ENCODE results near the gene OR2H2. TPM values are rescaled to one million over a fixed set of nuclear protein-coding genes. Genes with fewer than 3 reads are reported as not detected.
A peak's percentile ranks its signal among the peaks of the same experiment; 100 is the strongest.

OR2H2 gene
- total RNA-seq, 1 experiment from 2014 or later: not detected

DNA sequence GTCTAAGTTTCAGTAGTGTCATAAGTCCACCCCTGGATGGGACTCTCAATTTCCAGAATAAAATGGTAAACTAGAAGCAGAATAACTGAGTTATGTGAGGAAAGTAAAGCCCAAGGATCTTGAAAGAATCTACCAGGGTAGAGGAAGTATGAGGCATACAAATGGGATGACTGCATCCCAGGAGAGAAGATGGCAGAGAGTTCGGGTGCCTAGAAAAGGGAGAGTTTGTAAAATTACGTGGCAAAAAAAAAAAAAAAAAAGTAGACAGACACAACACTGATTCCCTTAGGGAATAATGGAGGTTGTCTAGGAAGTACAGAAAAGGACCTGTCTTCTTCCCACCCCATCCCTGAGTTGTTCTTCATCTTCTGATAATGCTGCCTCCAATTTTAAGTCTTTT is 44.6 kb downstream of the OR2H2 start:
- no peak for DNase-seq (ENCODE audit: low spot score)

DNA sequence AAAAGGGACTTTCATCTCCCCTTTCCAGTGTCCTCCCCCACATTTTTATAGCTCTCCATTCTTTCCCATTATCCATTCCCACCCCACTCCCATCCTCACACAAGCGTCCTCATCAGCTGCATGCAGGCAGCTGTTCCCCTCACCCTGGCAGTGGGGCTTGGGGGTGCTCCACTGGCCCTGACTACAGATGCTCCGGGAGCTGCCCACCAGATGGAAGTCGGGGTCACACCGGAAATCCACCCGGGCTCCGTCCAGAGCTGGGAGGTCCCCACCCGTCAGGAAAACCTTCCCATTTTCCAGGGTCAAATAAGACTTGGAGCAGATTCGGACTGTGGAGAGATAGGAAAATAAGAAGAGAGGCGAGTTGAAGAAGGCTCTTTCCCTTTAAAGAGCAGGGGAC is 45.4 kb downstream of the OR2H2 start:
- no peak for DNase-seq (ENCODE audit: low spot score)

DNA sequence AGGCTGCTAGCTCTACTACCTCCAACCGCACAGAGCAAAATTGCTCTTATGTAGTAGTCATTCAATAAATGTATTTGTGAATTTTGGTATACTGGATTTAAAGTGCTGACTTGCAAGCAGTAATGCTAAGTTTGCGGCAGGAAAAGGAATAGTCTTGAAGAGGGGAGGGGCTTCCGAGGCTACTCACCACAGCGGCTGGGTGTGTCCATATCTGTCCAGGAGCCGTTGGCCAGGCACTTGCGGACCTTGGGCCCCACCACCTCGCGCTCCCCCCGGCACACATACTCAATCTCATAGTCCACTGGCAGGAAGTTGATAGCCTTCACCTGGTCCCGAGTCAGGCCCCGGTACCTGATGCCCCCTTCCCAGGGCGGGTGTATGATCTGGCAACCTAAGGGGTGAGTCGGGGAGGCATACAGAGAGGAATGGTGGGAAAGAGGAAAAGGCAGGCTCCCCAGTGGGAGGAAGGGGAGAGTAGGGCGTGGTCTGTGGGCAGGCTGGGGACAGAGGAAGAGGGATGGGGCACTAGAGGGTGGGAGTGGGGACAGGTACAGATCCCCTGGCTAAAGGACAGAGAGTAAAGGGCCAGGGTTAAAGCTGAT is 46.4 kb downstream of the OR2H2 start:
- DNase-seq (ENCODE audit: low spot score): no peak

DNA sequence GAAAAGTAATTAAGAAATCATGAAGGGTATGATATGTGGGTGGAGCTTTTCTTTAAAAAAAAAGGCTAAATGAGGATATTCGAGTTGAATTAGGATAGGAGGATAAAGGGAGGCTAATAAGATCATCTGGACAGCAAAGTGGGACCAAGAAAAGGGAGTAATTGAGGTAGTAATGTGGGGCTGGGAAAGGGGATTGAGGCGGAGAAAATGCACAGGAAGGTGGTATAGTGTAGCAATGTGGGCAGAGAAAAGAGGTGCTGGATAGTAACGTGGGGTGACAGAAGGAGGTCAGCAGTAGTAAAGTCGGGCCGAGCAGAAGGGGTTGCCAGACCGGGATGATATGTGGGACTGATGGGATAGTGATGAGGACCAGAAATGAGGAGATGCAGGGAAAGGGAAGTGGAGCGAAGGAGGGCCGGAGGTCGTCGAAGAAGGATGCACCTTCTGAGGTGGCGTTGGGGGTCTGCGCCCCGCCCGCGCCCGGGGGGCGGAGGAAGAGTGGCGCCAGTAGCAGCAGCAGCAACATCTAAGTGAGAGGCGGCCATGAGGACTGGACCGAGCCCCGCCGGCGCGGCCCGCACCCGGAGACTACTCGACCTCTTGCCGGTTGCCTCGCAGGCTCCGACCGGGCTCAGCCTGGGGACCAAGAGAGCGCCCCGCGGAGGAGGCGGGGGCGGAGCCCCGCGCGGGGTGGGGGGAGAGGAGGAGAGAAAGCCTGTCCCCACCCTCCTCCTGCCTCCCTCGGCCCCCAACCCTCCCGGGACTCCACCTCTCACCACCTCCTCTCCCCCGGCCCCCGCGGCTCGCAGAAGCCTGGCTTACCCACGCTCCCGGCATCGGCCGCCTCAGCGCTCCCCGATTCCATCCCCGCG is 47.2 kb downstream of the OR2H2 start:
- DNase-seq (ENCODE audit: low spot score): no peak

DNA sequence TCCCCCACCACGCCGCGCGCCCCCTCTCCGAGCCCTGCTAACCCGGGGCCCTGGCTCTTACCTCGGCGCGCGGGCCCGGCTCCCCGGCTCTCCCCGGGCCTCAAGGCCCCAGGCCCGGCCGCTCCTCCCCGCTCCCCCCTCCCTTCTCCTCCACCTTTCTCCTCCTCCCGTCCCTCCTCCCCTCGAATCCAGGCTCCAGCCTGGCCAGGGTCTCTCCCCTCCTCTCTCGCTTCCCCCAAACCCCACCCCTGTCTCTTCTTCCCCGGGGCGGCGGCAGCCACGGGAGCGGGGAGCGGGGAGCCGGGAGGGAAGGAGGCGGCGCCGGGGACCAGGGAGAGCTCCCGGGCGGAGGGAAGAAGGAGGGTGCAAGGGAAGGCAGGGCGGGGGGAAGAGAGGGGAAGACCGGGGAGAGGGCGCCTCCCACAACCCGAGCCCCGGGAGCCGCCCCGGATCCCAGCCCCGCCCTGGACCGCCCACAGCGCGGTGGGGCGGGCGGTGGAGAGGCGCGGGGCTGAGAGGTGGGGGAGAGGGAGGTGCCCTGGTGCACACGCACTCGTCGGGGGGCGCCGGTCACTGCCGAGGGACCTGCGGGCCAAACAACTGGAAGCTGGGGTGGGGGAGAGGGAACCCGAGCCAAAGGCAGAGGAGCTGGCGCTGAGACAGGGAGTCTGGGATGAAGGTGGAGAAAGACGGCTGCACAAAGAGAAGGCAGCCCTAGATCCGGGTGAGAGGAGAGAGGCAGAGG is 48.0 kb downstream of the OR2H2 start, which contains the start of gene GABBR1:
TSS of gene GABBR1 (minus strand) at position 395 of the 745 bp plus-strand sequence. CDS start 798 bp downstream, outside the sequence.
- peak; percentile 32 for DNase-seq (ENCODE audit: low spot score)

DNA sequence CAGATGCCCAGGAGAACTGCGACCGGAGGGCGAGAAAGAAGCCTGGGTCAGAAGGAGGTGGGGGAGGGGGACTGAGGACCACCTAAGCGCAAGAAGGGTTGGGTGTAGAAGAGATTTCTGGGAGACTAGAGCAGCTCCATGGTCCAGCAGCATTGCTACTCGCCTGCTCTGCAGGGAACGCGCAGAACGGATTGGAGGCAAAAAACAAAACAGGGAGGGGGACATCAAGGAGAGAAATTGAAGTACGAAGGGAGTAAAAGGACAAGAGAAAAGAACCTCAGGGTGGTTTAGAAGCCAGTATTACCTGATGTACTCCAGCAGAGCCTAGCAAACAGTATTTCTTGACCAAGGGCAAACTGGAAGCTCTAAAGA is 48.6 kb downstream of the OR2H2 start:
- DNase-seq (ENCODE audit: low spot score): no peak

DNA sequence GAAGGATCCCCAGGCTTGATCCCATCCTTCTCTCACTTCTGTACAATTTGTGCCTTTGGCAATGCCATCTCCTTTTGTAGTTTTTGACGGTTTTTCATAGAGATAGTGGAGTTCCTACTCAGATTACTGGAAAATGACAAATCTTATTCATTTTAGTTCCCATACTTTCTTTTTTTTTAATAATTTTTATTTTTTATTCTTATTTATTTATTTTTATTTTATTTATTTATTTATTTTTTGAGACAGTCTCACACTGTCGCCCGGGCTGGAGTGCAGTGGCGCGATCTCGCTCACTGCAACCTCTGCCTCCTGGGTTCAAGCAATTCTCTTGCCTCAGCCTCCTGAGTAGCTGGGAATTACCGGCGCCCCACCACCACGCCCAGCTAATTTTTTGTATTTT is 52.3 kb downstream of the OR2H2 start:
- DNase-seq (ENCODE audit: low spot score): no peak

Small RNA genes lying within 50 kb of the gene (small RNA-seq; reads per million reads assigned to genes)
- gene SNORD32B (3.9 reads per million, percentile 80 among the genes with 10 or more reads in this experiment), gene SUMO2P1 (0.36 reads per million), gene TMEM183AP1 (not detected)

Other genes with a start within 250 kb of the OR2H2 start
- not detected in 2 replicates for gene OR5V1, start 216.3 kb upstream of the OR2H2 start, total RNA-seq (2014; rRNA removed; shearing (Covaris generic))
- not detected in 2 replicates for gene OR12D3, start 209.8 kb upstream of the OR2H2 start, total RNA-seq (2014; rRNA removed; shearing (Covaris generic))
- not detected in 2 replicates for gene OR12D2, start 189.5 kb upstream of the OR2H2 start, total RNA-seq (2014; rRNA removed; shearing (Covaris generic))
- not detected in 2 replicates for gene OR12D1, start 170.2 kb upstream of the OR2H2 start, total RNA-seq (2014; rRNA removed; shearing (Covaris generic))
- gene OR10C1, start 145.8 kb upstream of the OR2H2 start, total RNA-seq (2014; rRNA removed; shearing (Covaris generic)): not detected in 2 replicates
- not detected in 2 replicates for gene OR11A1, start 128.1 kb upstream of the OR2H2 start, total RNA-seq (2014; rRNA removed; shearing (Covaris generic))
- not detected in 2 replicates for gene OR2H1, start 128.0 kb upstream of the OR2H2 start, total RNA-seq (2014; rRNA removed; shearing (Covaris generic))
- gene MAS1L, start 97.2 kb upstream of the OR2H2 start, total RNA-seq (2014; rRNA removed; shearing (Covaris generic)): not detected in 2 replicates
- not detected in 2 replicates for gene UBD, start 25.4 kb upstream of the OR2H2 start, total RNA-seq (2014; rRNA removed; shearing (Covaris generic))
- 0.10 TPM in 1 of 2 replicates, not detected in the other for gene GABBR1, start 48.1 kb downstream of the OR2H2 start, total RNA-seq (2014; rRNA removed; shearing (Covaris generic))
- not detected in 2 replicates for gene MOG, start 72.0 kb downstream of the OR2H2 start, total RNA-seq (2014; rRNA removed; shearing (Covaris generic))
- gene ZFP57, start 96.0 kb downstream of the OR2H2 start, total RNA-seq (2014; rRNA removed; shearing (Covaris generic)): 0.13 TPM in 1 of 2 replicates, not detected in the other
- gene HLA-F, start 138.3 kb downstream of the OR2H2 start, total RNA-seq (2014; rRNA removed; shearing (Covaris generic)): 10.9 and 15.5 TPM in 2 replicates
- gene HLA-G, start 242.7 kb downstream of the OR2H2 start, total RNA-seq (2014; rRNA removed; shearing (Covaris generic)): 0.56 TPM in 1 of 2 replicates, not detected in the other

Measured in HT-29 (cell line).